Measurements from ENCODE around the gene STX18.
A peak's percentile ranks its signal among the peaks of the same experiment; 100 is the strongest.

Gene STX18

GRCh38 chr4:4395849-4396627 lies 145.8 kb downstream of the STX18 start:
- no peak for DNase-seq

GRCh38 chr4:4395371-4395770 lies 146.5 kb downstream of the STX18 start:
- DNase-seq, result no peak

GRCh38 chr4:4394644-4395043 lies 147.2 kb downstream of the STX18 start:
- no peak for DNase-seq

- no peak for DNase-seq
Observed at GRCh38 chr4:4392501-4393183, 149.2 kb downstream of the STX18 start.

DNA sequence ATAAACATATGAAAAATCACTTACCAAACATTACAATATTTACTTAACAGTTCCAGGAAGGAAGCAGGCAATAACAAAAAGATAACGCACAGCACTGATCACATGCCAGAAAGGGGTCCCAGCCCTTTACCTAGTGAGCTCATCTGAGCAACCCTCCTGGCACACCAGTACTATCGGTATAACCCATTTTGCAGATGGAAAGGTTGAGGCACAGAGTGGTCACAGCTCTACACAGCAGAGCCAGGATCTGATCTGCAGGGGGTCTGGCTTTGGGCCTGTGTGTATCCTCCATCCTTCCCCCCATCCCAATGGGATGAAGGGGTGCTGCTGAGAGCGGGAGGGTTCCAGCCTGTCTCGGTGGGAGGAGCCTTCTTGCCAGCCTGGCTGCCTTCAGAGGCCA lies 150.0 kb downstream of the STX18 start:
- DNase-seq, result no peak

GRCh38 chr4:4390515-4391240 lies 151.2 kb downstream of the STX18 start:
- no peak for DNase-seq

DNA sequence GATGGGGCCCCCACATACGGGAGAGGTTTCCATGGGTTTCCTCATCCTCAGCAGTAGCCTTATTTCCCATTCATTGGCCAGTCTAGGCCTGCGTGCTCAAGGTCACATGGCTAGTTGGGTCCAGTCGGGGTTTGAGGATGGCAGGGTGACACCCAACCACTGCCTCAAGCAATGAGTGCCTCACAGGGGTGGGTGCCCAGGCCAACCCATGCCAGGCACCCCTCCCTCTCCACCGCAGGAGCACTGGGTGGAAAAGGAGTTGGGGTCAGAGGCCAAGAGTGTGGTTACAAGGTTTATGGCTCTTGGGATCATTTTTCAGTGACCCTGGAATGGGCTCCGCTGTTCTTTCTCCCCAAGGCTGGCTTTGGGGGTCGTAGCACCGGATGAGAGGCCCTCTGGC lies 151.8 kb downstream of the STX18 start:
- no peak for DNase-seq

GRCh38 chr4:4388836-4389575 lies 152.8 kb downstream of the STX18 start:
- no peak for DNase-seq

- DNase-seq, result no peak
Observed at GRCh38 chr4:4388311-4388790, 153.5 kb downstream of the STX18 start.

GRCh38 chr4:4387531-4388310 lies 154.1 kb downstream of the STX18 start:
- peak in 1 of 2 experiments; percentile 27 for DNase-seq

- DNase-seq, result peak; percentile 33 to 47
Observed at GRCh38 chr4:4386736-4387392, 155.0 kb downstream of the STX18 start, which contains the start of gene NSG1. TSS of gene NSG1 (plus strand) at chr4:4387102. CDS start at chr4:4387630, 528 bp downstream.

- DNase-seq, result peak; percentile 26 to 36
Observed at GRCh38 chr4:4386296-4386735, 155.5 kb downstream of the STX18 start.

DNA sequence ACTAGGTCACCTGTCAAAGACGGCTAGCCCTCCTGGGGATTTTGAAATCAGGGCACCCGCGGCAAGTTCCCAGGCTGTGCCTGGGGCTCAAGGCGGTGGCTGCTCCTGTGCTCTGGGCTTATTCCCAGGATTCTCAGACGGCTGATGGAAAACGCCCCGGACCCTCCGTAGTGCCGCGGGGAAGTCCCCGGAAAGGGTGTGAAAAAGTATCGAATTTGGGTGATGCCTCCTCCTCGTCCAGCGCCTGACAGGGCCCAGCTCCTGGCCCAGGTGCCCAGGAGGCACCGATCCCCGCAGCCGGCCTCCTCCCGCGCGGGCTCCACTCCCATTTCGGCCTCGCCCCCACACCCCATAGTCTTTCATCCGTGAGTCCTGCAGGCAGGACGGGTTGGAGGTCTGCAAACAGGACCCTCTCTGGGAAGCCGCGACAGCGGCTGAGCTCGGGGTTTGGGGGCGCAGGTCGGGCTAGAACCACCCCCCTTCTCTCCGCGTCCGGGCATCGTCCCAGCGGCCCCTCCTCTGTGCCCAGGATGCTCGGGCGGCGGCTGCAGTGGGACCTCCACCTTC lies 156.0 kb downstream of the STX18 start:
- DNase-seq, result peak in 1 of 2 experiments; percentile 20

DNA sequence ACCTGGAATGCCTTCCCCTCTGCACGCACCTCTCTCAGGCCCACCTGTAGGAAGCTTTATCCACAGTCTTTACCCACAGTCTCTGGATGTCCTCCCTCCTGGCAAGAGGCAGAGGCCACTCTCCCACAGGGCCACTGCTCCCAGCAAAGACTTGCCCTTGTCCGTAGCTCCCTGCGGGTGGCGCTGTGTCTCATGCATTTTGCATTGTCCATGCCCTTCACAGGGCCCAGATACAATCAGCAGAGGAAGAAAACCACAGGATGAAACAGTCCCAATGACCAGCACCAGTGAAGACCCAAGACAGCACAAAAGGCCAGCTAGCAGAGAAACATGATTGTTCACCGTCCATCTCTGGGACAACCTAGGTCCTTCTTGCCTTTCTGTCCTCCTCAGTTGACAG lies 157.0 kb downstream of the STX18 start:
- peak; percentile 37 to 42 for DNase-seq

- no peak for DNase-seq
Observed at GRCh38 chr4:4383085-4383484, 158.8 kb downstream of the STX18 start.

DNA sequence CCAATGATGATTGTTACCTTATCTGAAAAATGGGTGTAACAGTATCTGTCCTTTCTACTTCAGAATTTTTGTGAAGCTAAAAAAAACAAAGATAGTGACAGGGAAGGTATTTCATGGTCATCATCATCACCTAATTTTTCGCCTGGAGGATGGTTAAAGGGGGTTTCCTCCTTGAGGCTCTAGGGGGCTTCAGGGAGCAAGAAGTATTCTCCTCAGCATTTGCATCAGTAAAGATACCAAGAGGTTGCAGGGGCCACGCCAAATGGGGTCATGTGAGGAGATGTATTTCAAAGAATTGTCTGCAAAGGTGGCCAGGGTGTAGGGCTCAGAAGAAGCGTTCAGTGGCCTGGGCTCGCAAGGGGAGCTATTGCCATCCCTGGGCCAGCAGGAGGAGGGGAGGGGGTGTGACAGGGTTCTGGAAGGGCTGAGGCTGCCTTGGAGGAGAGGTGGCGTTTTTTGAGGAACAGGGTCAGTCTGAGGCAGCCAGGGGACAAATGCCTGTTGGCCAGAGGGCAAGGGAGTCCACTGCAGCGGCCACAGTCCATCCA lies 162.2 kb downstream of the STX18 start:
- no peak for DNase-seq

DNA sequence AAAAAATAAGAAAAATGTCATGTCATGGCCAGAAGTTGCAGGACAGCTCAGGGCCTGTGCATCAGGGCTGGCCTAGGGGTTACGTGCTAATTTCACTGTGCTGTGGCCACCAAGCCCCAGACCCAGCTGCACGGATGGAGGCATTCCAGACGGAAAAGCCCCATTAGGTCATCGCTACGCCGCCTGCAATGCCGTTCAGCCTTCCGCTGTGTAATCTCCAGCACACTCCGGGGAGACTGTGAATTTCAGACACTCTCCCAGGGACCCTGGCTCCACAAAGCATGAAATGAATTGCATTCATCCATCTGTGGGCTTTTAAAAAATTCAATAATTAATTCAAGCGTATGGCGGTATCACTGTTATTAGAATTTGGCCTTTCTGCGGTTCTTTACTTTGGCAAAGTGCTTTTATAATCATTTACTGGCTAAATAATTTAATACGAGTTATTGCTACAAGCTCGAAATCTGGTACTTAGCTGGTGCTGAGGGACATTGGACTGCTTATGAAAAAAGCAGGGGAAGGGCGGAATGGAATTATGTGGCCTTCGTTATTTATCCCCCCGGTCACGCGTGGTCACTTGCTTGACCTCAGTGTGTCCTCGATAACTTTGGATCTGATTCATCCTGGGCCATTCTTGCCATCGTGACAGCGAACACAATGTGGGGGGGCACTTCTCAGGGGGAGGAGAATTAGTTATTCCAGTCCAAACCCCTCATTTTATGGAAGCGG lies 164.0 kb downstream of the STX18 start:
- DNase-seq, result no peak

DNA sequence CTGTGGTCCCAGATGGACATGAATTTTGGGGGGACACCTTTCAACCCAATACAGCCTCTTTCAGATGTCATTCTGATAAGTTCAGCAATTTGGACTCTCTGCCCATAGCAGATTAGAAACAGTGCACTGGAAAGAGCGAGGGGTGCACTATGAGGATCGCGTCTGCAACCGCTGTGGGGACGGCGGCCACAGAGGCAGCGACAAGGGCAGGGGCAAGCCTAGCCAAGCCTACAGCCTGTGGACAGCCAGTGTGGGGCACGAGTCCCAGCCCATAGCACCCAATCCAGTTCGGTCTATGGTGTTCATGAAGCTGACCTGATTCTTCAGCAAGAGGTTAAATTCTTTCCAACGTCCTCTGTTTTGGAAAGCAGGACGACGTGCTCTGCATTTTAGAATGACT lies 164.7 kb downstream of the STX18 start:
- no peak for DNase-seq

GRCh38 chr4:4376074-4376473 lies 165.8 kb downstream of the STX18 start:
- DNase-seq, result no peak

Data from activated T-cell treated with anti-CD3 and anti-CD28 coated beads, Interleukin-2, amount 50 U/mL, for 48 hours (primary cell).